Measurements from ENCODE around the gene REX1BD.
"Not testable (repeated sequence)": the region's sequence is repeated elsewhere in the genome, so short reads cannot be mapped to it uniquely, and the experiment has no call there.

REX1BD gene

GRCh38 chr19:18588611-18589379 lies at the start of gene REX1BD:
Gene REX1BD (plus strand): TSS chr19:18588798. CDS start chr19:18588802, 4 bp downstream.
- H3K4me3 ChIP-seq (ENCODE audit: low read length, poor library complexity, severe bottlenecking) = peak within 1 kb of the TSS; percentile 78
- TF ChIP-seq EZH2phosphoT487 (IDR thresholded peaks at IDR 0.05; ENCODE audit: borderline replicate concordance) (no peak), CTCF (conservative IDR thresholded peaks at IDR 0.05; ENCODE audit: low read length) (peak; percentile 83)
- H2AFZ ChIP-seq (ENCODE audit: low read length) = peak within 1 kb of the TSS; percentile 82
- no peaks in the 10 kb centered on the region for H3F3A ChIP-seq (ENCODE audit: low read depth)
- H3K4me1 ChIP-seq (ENCODE audit: insufficient read depth, low read length, poor library complexity, severe bottlenecking) = peaks cover 13% of the 10 kb centered on the region
- no peaks in the 10 kb centered on the region for H3K9me2 ChIP-seq (replicated peaks; ENCODE audit: low read depth, low read length)
- H3K9ac ChIP-seq (ENCODE audit: low read depth, low read length, poor library complexity, severe bottlenecking) = peak within 1 kb of the TSS; percentile 76
- H3K79me2 ChIP-seq (ENCODE audit: insufficient read depth, low read length) = peaks cover 7% of the 10 kb centered on the region
- no peaks in the 10 kb centered on the region for H3K27me3 ChIP-seq (ENCODE audit: insufficient read depth, low read length, poor library complexity, severe bottlenecking)
- H3K36me3 ChIP-seq (ENCODE audit: insufficient read depth, low read length) = no peaks in the 10 kb centered on the region
- no peaks in the 10 kb centered on the region for H3K9me3 ChIP-seq (ENCODE audit: insufficient read depth, low read depth, low read length)
- H4K20me1 ChIP-seq (ENCODE audit: insufficient read depth, low read length, poor library complexity, severe bottlenecking) = peaks cover 4% of the 10 kb centered on the region
- peak within 1 kb of the TSS; percentile 87 for H3K4me2 ChIP-seq (ENCODE audit: low read depth, low read length, poor library complexity, severe bottlenecking)

- H4K20me1 ChIP-seq (ENCODE audit: insufficient read depth, low read length, poor library complexity, severe bottlenecking) = peaks cover 10% of the 10 kb centered on the region
- peaks cover 19% of the 10 kb centered on the region for H3K4me1 ChIP-seq (ENCODE audit: insufficient read depth, low read length, poor library complexity, severe bottlenecking)
- no peaks in the 10 kb centered on the region for H3F3A ChIP-seq (ENCODE audit: low read depth)
- no peak for TF ChIP-seq EZH2phosphoT487 (IDR thresholded peaks at IDR 0.05; ENCODE audit: borderline replicate concordance)
- no peak for TF ChIP-seq CTCF (conservative IDR thresholded peaks at IDR 0.05; ENCODE audit: low read length)
- no peaks in the 10 kb centered on the region for H3K9me3 ChIP-seq (ENCODE audit: insufficient read depth, low read depth, low read length)
- H3K79me2 ChIP-seq (ENCODE audit: insufficient read depth, low read length) = peaks cover 19% of the 10 kb centered on the region
- no peak overlapping the region for H3K4me3 ChIP-seq (ENCODE audit: low read length, poor library complexity, severe bottlenecking)
- no peak overlapping the region for H3K9ac ChIP-seq (ENCODE audit: low read depth, low read length, poor library complexity, severe bottlenecking)
- no peaks in the 10 kb centered on the region for H3K27me3 ChIP-seq (ENCODE audit: insufficient read depth, low read length, poor library complexity, severe bottlenecking)
- H3K36me3 ChIP-seq (ENCODE audit: insufficient read depth, low read length) = peaks cover 4% of the 10 kb centered on the region; the same call in 1 of the 2 replicates
- no peak overlapping the region for H2AFZ ChIP-seq (ENCODE audit: low read length)
- no peak overlapping the region for H3K4me2 ChIP-seq (ENCODE audit: low read depth, low read length, poor library complexity, severe bottlenecking)
- H3K9me2 ChIP-seq (replicated peaks; ENCODE audit: low read depth, low read length) = no peaks in the 10 kb centered on the region
These were observed 49.2 kb upstream of the REX1BD start for GRCh38 chr19:18539372-18539771.

DNA sequence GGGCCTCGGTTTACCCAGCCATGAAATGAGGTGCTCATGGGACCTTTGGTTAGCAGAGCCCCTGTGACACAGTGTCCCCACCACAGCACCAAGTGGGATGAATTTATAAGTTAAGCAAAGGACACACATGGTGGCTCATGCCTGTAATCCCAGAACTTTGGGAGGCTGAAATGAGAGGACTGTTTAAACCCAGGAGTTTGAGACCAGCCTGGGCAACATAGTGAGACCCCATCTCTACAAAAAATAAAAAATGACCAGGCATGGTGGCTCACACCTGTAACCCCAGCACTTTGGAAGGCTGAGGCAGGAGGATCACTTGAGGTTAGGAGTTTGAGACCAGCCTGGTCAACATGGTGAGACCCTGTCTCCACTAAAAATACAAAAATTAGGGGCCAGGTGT lies 48.4 kb upstream of the REX1BD start:
- H3K4me3 ChIP-seq (ENCODE audit: low read length, poor library complexity, severe bottlenecking); H3K9ac ChIP-seq (ENCODE audit: low read depth, low read length, poor library complexity, severe bottlenecking); H3K4me2 ChIP-seq (ENCODE audit: low read depth, low read length, poor library complexity, severe bottlenecking); H3K36me3 ChIP-seq (ENCODE audit: insufficient read depth, low read length); H3K9me3 ChIP-seq (ENCODE audit: insufficient read depth, low read depth, low read length); H3F3A ChIP-seq (ENCODE audit: low read depth); H3K9me2 ChIP-seq (replicated peaks; ENCODE audit: low read depth, low read length); H3K27me3 ChIP-seq (ENCODE audit: insufficient read depth, low read length, poor library complexity, severe bottlenecking); H2AFZ ChIP-seq (ENCODE audit: low read length): not testable (repeated sequence)
- Histone ChIP-seq H3K79me2 (ENCODE audit: insufficient read depth, low read length) (peaks cover 19% of the 10 kb centered on the region), H3K4me1 (ENCODE audit: insufficient read depth, low read length, poor library complexity, severe bottlenecking) (peaks cover 20% of the 10 kb centered on the region), H4K20me1 (ENCODE audit: insufficient read depth, low read length, poor library complexity, severe bottlenecking) (peaks cover 10% of the 10 kb centered on the region)
